ENCODE data around the gene OXSR1.

- TF ChIP-seq CTCF (IDR thresholded peaks at IDR 0.05 in 2 of 3, conservative IDR thresholded peaks at IDR 0.05 in 1 of 3; ENCODE audit: borderline replicate concordance in 1 of 3, insufficient read depth in 1 of 3, low read depth in 2 of 3, low read length in 2 of 3) (no peak), FOSL1 (IDR thresholded peaks at IDR 0.05; ENCODE audit: low read depth) (no peak), CEBPB (IDR thresholded peaks at IDR 0.05; ENCODE audit: low read depth) (no peak), POLR2AphosphoS5 (IDR thresholded peaks at IDR 0.05; ENCODE audit: low read depth, low read length) (no peak), RAD21 (IDR thresholded peaks at IDR 0.05; ENCODE audit: low read depth) (no peak), JUND (IDR thresholded peaks at IDR 0.05) (no peak), SIN3A (IDR thresholded peaks at IDR 0.05; ENCODE audit: low read depth) (no peak), POLR2A (IDR thresholded peaks at IDR 0.05; ENCODE audit: borderline replicate concordance, extremely low read depth, insufficient read depth, insufficient read length) (no peak), EZH2phosphoT487 (IDR thresholded peaks at IDR 0.05; ENCODE audit: borderline replicate concordance) (no peak), MAX (IDR thresholded peaks at IDR 0.05) (no peak), EZH2 (IDR thresholded peaks at IDR 0.05) (no peak), SP1 (IDR thresholded peaks at IDR 0.05; ENCODE audit: low read depth) (no peak), CBX3 (IDR thresholded peaks at IDR 0.05; ENCODE audit: low read depth) (no peak)
Measured at GRCh38 chr3:38226273-38226672, 60.9 kb downstream of the OXSR1 start.

Measured in HCT116 (cell line).